KOPT-K1 (cell line): ENCODE data around the gene OGFOD1.

ENCODE experiments used
- H3K27ac ChIP-seq: fragments of 200-600 bp; sonication (generic); 2 replicates; pipeline ENCODE4 v1.5.1; 2016; ENCODE audit warnings: antibody characterized with exemption, mild to moderate bottlenecking, low read depth, low read length; ENCODE audit not compliant: poor library complexity, severe bottlenecking
- H3K36me3 ChIP-seq: fragments of 200-600 bp; sonication (generic); 2 replicates; pipeline ENCODE4 v1.5.1; 2017; ENCODE audit warnings: antibody characterized with exemption, mild to moderate bottlenecking, low read length, moderate library complexity; ENCODE audit not compliant: insufficient read depth
- H3K9me3 ChIP-seq: fragments of 200-600 bp; sonication (generic); 2 replicates; pipeline ENCODE4 v1.5.1; 2017; ENCODE audit warnings: antibody characterized with exemption, low read length, mild to moderate bottlenecking; ENCODE audit not compliant: insufficient read depth, poor library complexity, severe bottlenecking

OGFOD1 gene

GRCh38 chr16:56518425-56518824 lies 67.1 kb downstream of the OGFOD1 start:
- no peaks in the 10 kb centered on the region for H3K36me3 ChIP-seq
- H3K9me3 ChIP-seq = no peaks in the 10 kb centered on the region
- no peak overlapping the region for H3K27ac ChIP-seq

- Histone ChIP-seq H3K9me3 (no peaks in the 10 kb centered on the region), H3K27ac (peak within 1 kb of the TSS; percentile 60), H3K36me3 (no peaks in the 10 kb centered on the region)
Observed at GRCh38 chr16:56519459-56520250, 68.3 kb downstream of the OGFOD1 start, which contains the start of gene BBS2. Gene BBS2, minus strand, starts transcription at chr16:56520024. Its CDS starts 162 bp downstream, at chr16:56519862.

GRCh38 chr16:56520251-56520577 lies 68.9 kb downstream of the OGFOD1 start:
- Histone ChIP-seq H3K27ac (peak overlapping the region; percentile 60), H3K9me3 (no peaks in the 10 kb centered on the region), H3K36me3 (no peaks in the 10 kb centered on the region)

- Histone ChIP-seq H3K27ac (no peak overlapping the region), H3K36me3 (no peaks in the 10 kb centered on the region), H3K9me3 (no peaks in the 10 kb centered on the region)
Observed at GRCh38 chr16:56525236-56525635, 73.9 kb downstream of the OGFOD1 start.
